Osteoblast (primary cell): ENCODE measurements around the gene OSR1. TPM values are rescaled to one million over a fixed set of nuclear protein-coding genes. Genes with fewer than 3 reads are reported as not detected.
"Not testable (repeated sequence)": the region's sequence is repeated elsewhere in the genome, so short reads cannot be mapped to it uniquely, and the experiment has no call there.

Source experiments
- DNase-seq: peaks from one replicate; pipeline ENCODE4 v3.0.0; 2011; ENCODE audit warnings: low spot score, mixed read lengths; ENCODE audit not compliant: insufficient read length; ENCODE audit errors: missing footprints
- H2AFZ ChIP-seq: 2 replicates; pipeline ENCODE4 v1.6.0; 2011; ENCODE audit warnings: mild to moderate bottlenecking, low read length
- H3K27ac ChIP-seq: 2 replicates; pipeline ENCODE4 v1.5.1; 2011; ENCODE audit warnings: mild to moderate bottlenecking, low read depth, low read length, moderate library complexity
- H3K27me3 ChIP-seq: 2 replicates; pipeline ENCODE4 v1.6.0; 2012; ENCODE audit warnings: mild to moderate bottlenecking, control low read depth, inconsistent platforms, low read length, moderate library complexity; ENCODE audit not compliant: insufficient read depth
- H3K36me3 ChIP-seq: 2 replicates; pipeline ENCODE4 v1.5.1; 2011; ENCODE audit warnings: mild to moderate bottlenecking, low read length, control low read depth, moderate library complexity; ENCODE audit not compliant: insufficient read depth
- H3K4me1 ChIP-seq: 2 replicates; pipeline ENCODE4 v1.5.1; 2011; ENCODE audit warnings: mild to moderate bottlenecking, low read length, control low read depth, moderate library complexity; ENCODE audit not compliant: insufficient read depth
- H3K4me2 ChIP-seq: 2 replicates; pipeline ENCODE4 v1.6.0; 2011; ENCODE audit warnings: mild to moderate bottlenecking, low read length; ENCODE audit not compliant: insufficient read depth
- H3K4me3 ChIP-seq: fragments of 200-600 bp; sonication (generic); 3 replicates; pipeline ENCODE4 v1.5.1; 2012; ENCODE audit warnings: mild to moderate bottlenecking, low read length, inconsistent platforms; ENCODE audit not compliant: insufficient read depth
- H3K79me2 ChIP-seq: 2 replicates; pipeline ENCODE4 v1.6.0; 2012; ENCODE audit warnings: mild to moderate bottlenecking, low read length, control low read depth, inconsistent platforms; ENCODE audit not compliant: insufficient read depth
- H3K9me3 ChIP-seq: 2 replicates; pipeline ENCODE4 v1.5.1; 2011; ENCODE audit warnings: low read depth, low read length, control low read depth
- H4K20me1 ChIP-seq: 2 replicates; pipeline ENCODE4 v1.6.0; 2012; ENCODE audit warnings: mild to moderate bottlenecking, low read length, control low read depth; ENCODE audit not compliant: insufficient read depth
- CTCF ChIP-seq: IDR thresholded peaks from 2 replicates; pipeline ENCODE4 v1.5.1; 2011; ENCODE audit warnings: mild to moderate bottlenecking, low read depth, low read length, moderate library complexity; ENCODE audit errors: extremely low read depth
- total RNA-seq: library from RNA; depleted of rRNA; stranded (reverse); fragments of >200 nt; gene quantifications from 2 replicates; pipeline ENCODE4 v1.2.3, GENCODE V29; 2012

OSR1 gene
- total RNA-seq = 15.2 and 20.9 TPM in 2 replicates

- TF ChIP-seq CTCF = no peak
- Histone ChIP-seq H3K9me3 (no peaks in the 10 kb centered on the region), H2AFZ (peak within 1 kb of the TSS; percentile 95), H3K4me1 (peaks cover 11% of the 10 kb centered on the region), H3K4me3 (peak within 1 kb of the TSS; percentile 93), H3K27me3 (no peaks in the 10 kb centered on the region), H4K20me1 (peaks cover 27% of the 10 kb centered on the region), H3K36me3 (peaks cover 5% of the 10 kb centered on the region), H3K79me2 (peaks cover 45% of the 10 kb centered on the region), H3K4me2 (peak within 1 kb of the TSS; percentile 94), H3K27ac (peak within 1 kb of the TSS; percentile 71)
- DNase-seq = peak; percentile 97
Observed at GRCh38 chr2:19358242-19359020, at the start of gene OSR1. TSS of gene OSR1 (minus strand) at chr2:19358623. CDS start at chr2:19353805, 4,818 bp downstream.

GRCh38 chr2:19403785-19404184 is 45.4 kb upstream of the OSR1 start:
- no peak for DNase-seq
- H3K4me1 ChIP-seq = peaks cover 1% of the 10 kb centered on the region
- no peak overlapping the region for H3K4me2 ChIP-seq
- H3K79me2 ChIP-seq = no peaks in the 10 kb centered on the region
- no peaks in the 10 kb centered on the region for H3K36me3 ChIP-seq
- no peak overlapping the region for H3K27ac ChIP-seq
- no peak overlapping the region for H3K4me3 ChIP-seq
- no peaks in the 10 kb centered on the region for H3K9me3 ChIP-seq
- no peaks in the 10 kb centered on the region for H4K20me1 ChIP-seq
- no peak overlapping the region for H2AFZ ChIP-seq
- TF ChIP-seq CTCF = no peak
- H3K27me3 ChIP-seq = no peaks in the 10 kb centered on the region

- Histone ChIP-seq H3K27me3 (no peaks in the 10 kb centered on the region), H3K27ac (no peak overlapping the region), H3K4me1 (no peaks in the 10 kb centered on the region), H2AFZ (no peak overlapping the region), H3K36me3 (no peaks in the 10 kb centered on the region), H3K4me2 (no peak overlapping the region), H3K4me3 (no peak overlapping the region), H4K20me1 (no peaks in the 10 kb centered on the region), H3K9me3 (no peaks in the 10 kb centered on the region), H3K79me2 (no peaks in the 10 kb centered on the region)
- TF ChIP-seq CTCF = no peak
- DNase-seq = peak; percentile 19
Observed at GRCh38 chr2:19392191-19392590, 33.8 kb upstream of the OSR1 start.

GRCh38 chr2:19389469-19389868 is 31.0 kb upstream of the OSR1 start:
- not testable (repeated sequence) for H3K27ac ChIP-seq, H3K79me2 ChIP-seq, DNase-seq, H3K27me3 ChIP-seq, H3K9me3 ChIP-seq, H3K4me2 ChIP-seq, H3K36me3 ChIP-seq, H3K4me1 ChIP-seq, H4K20me1 ChIP-seq, H3K4me3 ChIP-seq, H2AFZ ChIP-seq
